Measurements from ENCODE around the gene FRK.
"Not testable (repeated sequence)": the region's sequence is repeated elsewhere in the genome, so short reads cannot be mapped to it uniquely, and the experiment has no call there.

The FRK gene

GRCh38 chr6:116060572-116061283 lies at the start of gene FRK:
FRK (minus strand) TSS chr6:116060891; CDS start chr6:116060311, 580 bp downstream.
- ATAC-seq (no peak), DNase-seq (no peak)
- Mint-ChIP-seq H3K4me3 (no peak within 1 kb of the TSS), H3K9me3 (no peaks in the 10 kb centered on the region), H3K4me1 (no peaks in the 10 kb centered on the region), H3K27ac (no peak within 1 kb of the TSS), H3K27me3 (peaks cover 9% of the 10 kb centered on the region)

- Mint-ChIP-seq H3K27ac (peak overlapping the region in 1 of 2 donors; percentile 13), H3K4me1 (peaks cover 22% of the 10 kb centered on the region), H3K4me3 (no peak overlapping the region), H3K27me3 (no peaks in the 10 kb centered on the region), H3K9me3 (no peaks in the 10 kb centered on the region)
- DNase-seq (no peak), ATAC-seq (no peak)
These were observed 48.1 kb upstream of the FRK start for GRCh38 chr6:116108836-116109235.

GRCh38 chr6:116106146-116106545 lies 45.5 kb upstream of the FRK start:
- no peak overlapping the region for H3K4me3 Mint-ChIP-seq
- ATAC-seq (no peak), DNase-seq (no peak)
- H3K4me1 Mint-ChIP-seq, result peaks cover 46% of the 10 kb centered on the region
- no peaks in the 10 kb centered on the region for H3K9me3 Mint-ChIP-seq
- H3K27me3 Mint-ChIP-seq, result no peaks in the 10 kb centered on the region
- no peak overlapping the region for H3K27ac Mint-ChIP-seq

GRCh38 chr6:116105247-116105646 lies 44.6 kb upstream of the FRK start:
- Mint-ChIP-seq H3K4me1 (peaks cover 49% of the 10 kb centered on the region), H3K9me3 (no peaks in the 10 kb centered on the region), H3K27me3 (no peaks in the 10 kb centered on the region), H3K4me3 (no peak overlapping the region), H3K27ac (peak overlapping the region in 1 of 2 donors; percentile 59)
- no peak for ATAC-seq
- DNase-seq, result no peak

GRCh38 chr6:116104636-116105035 lies 43.9 kb upstream of the FRK start:
- no peak for DNase-seq
- H3K4me3 Mint-ChIP-seq, result no peak overlapping the region
- peaks cover 55% of the 10 kb centered on the region for H3K4me1 Mint-ChIP-seq
- H3K27ac Mint-ChIP-seq, result no peak overlapping the region
- no peaks in the 10 kb centered on the region for H3K9me3 Mint-ChIP-seq
- ATAC-seq, result no peak
- H3K27me3 Mint-ChIP-seq, result no peaks in the 10 kb centered on the region

- peak overlapping the region in 1 of 2 donors; percentile 72 for H3K27ac Mint-ChIP-seq
- peak overlapping the region; percentile 93 to 95 for H3K4me3 Mint-ChIP-seq
- no peaks in the 10 kb centered on the region for H3K9me3 Mint-ChIP-seq
- H3K4me1 Mint-ChIP-seq, result peaks cover 61% of the 10 kb centered on the region
- DNase-seq (no peak), ATAC-seq (no peak)
- H3K27me3 Mint-ChIP-seq, result no peaks in the 10 kb centered on the region
These were observed 42.2 kb upstream of the FRK start for GRCh38 chr6:116102873-116103272.

- H3K27me3 Mint-ChIP-seq, result no peaks in the 10 kb centered on the region
- peak overlapping the region; percentile 93 to 95 for H3K4me3 Mint-ChIP-seq
- ATAC-seq (no peak), DNase-seq (no peak)
- peak overlapping the region; percentile 70 to 74 for H3K27ac Mint-ChIP-seq
- peaks cover 61% of the 10 kb centered on the region for H3K4me1 Mint-ChIP-seq
- no peaks in the 10 kb centered on the region for H3K9me3 Mint-ChIP-seq
These were observed 41.1 kb upstream of the FRK start for GRCh38 chr6:116101790-116102189.

- H3K27me3 Mint-ChIP-seq, result no peaks in the 10 kb centered on the region
- ATAC-seq (peak; percentile 4), DNase-seq (no peak)
- H3K4me3 Mint-ChIP-seq, result peak overlapping the region; percentile 93 to 95
- H3K27ac Mint-ChIP-seq, result peak overlapping the region; percentile 70 to 94
- peaks cover 61% of the 10 kb centered on the region for H3K4me1 Mint-ChIP-seq
- peaks cover under 1 to 4% of the 10 kb centered on the region in 2 donors for H3K9me3 Mint-ChIP-seq
These were observed 40.6 kb upstream of the FRK start for GRCh38 chr6:116101302-116101718.

GRCh38 chr6:116100419-116101301 lies 40.0 kb upstream of the FRK start, which contains the start of gene NT5DC1:
NT5DC1 (plus strand) TSS chr6:116100853; CDS start chr6:116100931, 78 bp downstream.
- peak within 1 kb of the TSS; percentile 93 to 95 for H3K4me3 Mint-ChIP-seq
- peak; percentile 92 for ATAC-seq

GRCh38 chr6:116099036-116099435 lies 38.3 kb upstream of the FRK start:
- Mint-ChIP-seq H3K9me3 (peaks cover 10 to 14% of the 10 kb centered on the region in 2 donors), H3K27ac (no peak overlapping the region), H3K4me3 (no peak overlapping the region), H3K27me3 (no peaks in the 10 kb centered on the region), H3K4me1 (peaks cover 41% of the 10 kb centered on the region)
- ATAC-seq (no peak), DNase-seq (no peak)

More at GRCh38 chr6:116100419-116101301, 40.0 kb upstream of the FRK start, which contains the start of gene NT5DC1:
- DNase-seq, result peak; percentile 86 to 87
- peaks cover 7 to 11% of the 10 kb centered on the region in 2 donors for H3K9me3 Mint-ChIP-seq
- H3K4me1 Mint-ChIP-seq, result peaks cover 56% of the 10 kb centered on the region
- no peaks in the 10 kb centered on the region for H3K27me3 Mint-ChIP-seq
- peak within 1 kb of the TSS; percentile 85 to 94 for H3K27ac Mint-ChIP-seq

GRCh38 chr6:116096979-116097816 lies 36.5 kb upstream of the FRK start:
- Mint-ChIP-seq H3K9me3 (peaks cover 10 to 14% of the 10 kb centered on the region in 2 donors), H3K27ac (no peak overlapping the region), H3K4me1 (peaks cover 23% of the 10 kb centered on the region), H3K4me3 (no peak overlapping the region), H3K27me3 (peaks cover 11% of the 10 kb centered on the region)
- ATAC-seq, result no peak
- DNase-seq, result no peak

GRCh38 chr6:116096048-116096759 lies 35.5 kb upstream of the FRK start:
- Mint-ChIP-seq H3K9me3 (peaks cover 10 to 14% of the 10 kb centered on the region in 2 donors), H3K4me1 (peaks cover 15% of the 10 kb centered on the region), H3K27me3 (peaks cover 15% of the 10 kb centered on the region)
- not testable (repeated sequence) for DNase-seq, ATAC-seq, H3K4me3 Mint-ChIP-seq, H3K27ac Mint-ChIP-seq

- H3K27ac Mint-ChIP-seq, result no peak overlapping the region
- ATAC-seq (no peak), DNase-seq (no peak)
- peaks cover under 1% of the 10 kb centered on the region for H3K4me1 Mint-ChIP-seq
- H3K9me3 Mint-ChIP-seq, result peaks cover 10 to 14% of the 10 kb centered on the region in 2 donors
- H3K4me3 Mint-ChIP-seq, result no peak overlapping the region
- H3K27me3 Mint-ChIP-seq, result peaks cover 15% of the 10 kb centered on the region
These were observed 33.4 kb upstream of the FRK start for GRCh38 chr6:116094041-116094440.

- Mint-ChIP-seq H3K9me3 (no peaks in the 10 kb centered on the region), H3K4me3 (no peak overlapping the region), H3K4me1 (no peaks in the 10 kb centered on the region), H3K27me3 (peaks cover 15% of the 10 kb centered on the region), H3K27ac (no peak overlapping the region)
- ATAC-seq (peak; percentile 94), DNase-seq (no peak)
These were observed 29.6 kb upstream of the FRK start for GRCh38 chr6:116090251-116090650.
